ENCODE data around the gene TFF2. TPM values are rescaled to one million over a fixed set of nuclear protein-coding genes. Genes with fewer than 3 reads are reported as not detected.

Gene TFF2
- total RNA-seq, 2 donors from 2014 or later: not detected

DNA sequence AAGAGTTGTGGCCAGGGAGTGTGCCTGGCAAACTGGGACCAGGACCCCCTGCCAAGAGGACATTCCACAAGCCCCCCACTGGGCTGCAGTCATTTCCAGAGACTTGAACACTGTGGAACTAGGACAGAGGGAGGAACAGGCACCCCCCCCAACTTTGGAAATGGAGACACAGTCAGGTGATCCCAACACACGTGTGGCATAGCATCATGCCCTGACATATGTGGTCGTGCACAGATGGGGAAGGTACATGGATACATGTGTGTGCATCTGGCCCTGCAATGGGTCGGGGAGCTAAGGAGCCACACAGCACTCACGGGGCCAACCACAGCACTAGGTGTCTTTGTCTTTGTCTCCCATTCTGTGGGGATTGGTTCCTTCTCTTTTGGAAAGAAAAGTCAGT lies 28.9 kb downstream of the TFF2 start:
- Mint-ChIP-seq H3K36me3 (no peaks in the 10 kb centered on the region), H3K4me1 (ENCODE audit: low read depth in 2 of 2) (peaks cover 7% of the 10 kb centered on the region in 2 donors), H3K9me3 (no peaks in the 10 kb centered on the region), H3K27me3 (peaks cover 30 to 32% of the 10 kb centered on the region in 2 donors), H3K4me3 (no peak overlapping the region), H3K27ac (no peak overlapping the region)
- ATAC-seq: no peak
- no peak for DNase-seq (ENCODE audit: low spot score)

- DNase-seq (ENCODE audit: low spot score): no peak
- no peak overlapping the region for H3K27ac Mint-ChIP-seq
- no peak overlapping the region for H3K4me3 Mint-ChIP-seq
- no peaks in the 10 kb centered on the region for H3K36me3 Mint-ChIP-seq
- no peaks in the 10 kb centered on the region for H3K9me3 Mint-ChIP-seq
- no peak for ATAC-seq
- peaks cover 7% of the 10 kb centered on the region in 2 donors for H3K4me1 Mint-ChIP-seq (ENCODE audit: low read depth in 2 of 2)
- H3K27me3 Mint-ChIP-seq: peaks cover 25 to 29% of the 10 kb centered on the region in 2 donors
Observed at GRCh38 chr21:42321231-42321630, 29.6 kb downstream of the TFF2 start.

- Mint-ChIP-seq H3K27ac (no peak overlapping the region), H3K4me3 (no peak overlapping the region)
- DNase-seq (ENCODE audit: low spot score): no peak
Observed at GRCh38 chr21:42320791-42321190, 30.0 kb downstream of the TFF2 start.

GRCh38 chr21:42319851-42320572 lies 30.8 kb downstream of the TFF2 start:
- peak in 1 of 2 donors; percentile 43 for ATAC-seq
- no peaks in the 10 kb centered on the region for H3K36me3 Mint-ChIP-seq
- H3K27me3 Mint-ChIP-seq: peaks cover 13 to 21% of the 10 kb centered on the region in 2 donors
- peaks cover 7% of the 10 kb centered on the region in 2 donors for H3K4me1 Mint-ChIP-seq (ENCODE audit: low read depth in 2 of 2)
- no peak overlapping the region for H3K4me3 Mint-ChIP-seq
- no peaks in the 10 kb centered on the region for H3K9me3 Mint-ChIP-seq
- H3K27ac Mint-ChIP-seq: no peak overlapping the region
- DNase-seq (ENCODE audit: low spot score): no peak

More at GRCh38 chr21:42320791-42321190, 30.0 kb downstream of the TFF2 start:
- H3K4me1 Mint-ChIP-seq (ENCODE audit: low read depth in 2 of 2): peaks cover 7% of the 10 kb centered on the region in 2 donors
- H3K27me3 Mint-ChIP-seq: peaks cover 21 to 29% of the 10 kb centered on the region in 2 donors
- no peak for ATAC-seq
- no peaks in the 10 kb centered on the region for H3K36me3 Mint-ChIP-seq
- no peaks in the 10 kb centered on the region for H3K9me3 Mint-ChIP-seq

DNA sequence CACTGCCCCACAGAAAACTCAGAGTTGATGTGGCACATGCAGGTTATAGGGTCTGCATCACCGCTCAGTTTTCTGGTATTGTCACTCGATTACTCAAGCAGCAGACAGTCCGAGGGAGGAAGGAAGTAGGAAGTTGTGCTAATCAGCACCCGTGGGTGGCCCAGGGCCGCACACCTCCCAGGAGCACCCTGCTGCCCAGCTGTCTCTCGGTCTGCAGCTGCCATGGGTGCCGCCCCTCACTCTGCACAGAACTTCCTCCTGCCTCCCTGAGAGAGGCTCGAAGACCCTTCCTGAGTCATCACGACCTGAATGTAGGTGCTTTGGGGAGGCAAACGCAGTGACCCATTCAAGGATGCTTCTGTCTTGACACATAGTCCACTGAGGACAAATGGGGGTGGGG lies 31.4 kb downstream of the TFF2 start:
- no peak overlapping the region for H3K27ac Mint-ChIP-seq
- H3K36me3 Mint-ChIP-seq: no peaks in the 10 kb centered on the region
- H3K9me3 Mint-ChIP-seq: no peaks in the 10 kb centered on the region
- DNase-seq (ENCODE audit: low spot score): no peak
- peak; percentile 67 to 75 for ATAC-seq
- H3K4me1 Mint-ChIP-seq (ENCODE audit: low read depth in 2 of 2): peaks cover 7% of the 10 kb centered on the region in 2 donors
- peak overlapping the region; percentile 34 for H3K4me3 Mint-ChIP-seq
- H3K27me3 Mint-ChIP-seq: peaks cover 9 to 17% of the 10 kb centered on the region in 2 donors

GRCh38 chr21:42317826-42318746 lies 32.7 kb downstream of the TFF2 start:
- no peak for ATAC-seq
- DNase-seq (ENCODE audit: low spot score): no peak
- Mint-ChIP-seq H3K4me1 (ENCODE audit: low read depth in 2 of 2) (peaks cover 7% of the 10 kb centered on the region in 2 donors), H3K36me3 (no peaks in the 10 kb centered on the region), H3K27ac (no peak overlapping the region), H3K27me3 (peaks cover 4 to 7% of the 10 kb centered on the region in 2 donors), H3K4me3 (no peak overlapping the region), H3K9me3 (no peaks in the 10 kb centered on the region)

- Mint-ChIP-seq H3K4me1 (ENCODE audit: low read depth in 2 of 2) (peaks cover 7% of the 10 kb centered on the region in 2 donors), H3K27me3 (peaks cover 0 to 7% of the 10 kb centered on the region in 2 donors), H3K4me3 (no peak overlapping the region), H3K27ac (no peak overlapping the region), H3K9me3 (no peaks in the 10 kb centered on the region), H3K36me3 (no peaks in the 10 kb centered on the region)
- ATAC-seq: no peak
- DNase-seq (ENCODE audit: low spot score): no peak
Observed at GRCh38 chr21:42317341-42317741, 33.5 kb downstream of the TFF2 start.

DNA sequence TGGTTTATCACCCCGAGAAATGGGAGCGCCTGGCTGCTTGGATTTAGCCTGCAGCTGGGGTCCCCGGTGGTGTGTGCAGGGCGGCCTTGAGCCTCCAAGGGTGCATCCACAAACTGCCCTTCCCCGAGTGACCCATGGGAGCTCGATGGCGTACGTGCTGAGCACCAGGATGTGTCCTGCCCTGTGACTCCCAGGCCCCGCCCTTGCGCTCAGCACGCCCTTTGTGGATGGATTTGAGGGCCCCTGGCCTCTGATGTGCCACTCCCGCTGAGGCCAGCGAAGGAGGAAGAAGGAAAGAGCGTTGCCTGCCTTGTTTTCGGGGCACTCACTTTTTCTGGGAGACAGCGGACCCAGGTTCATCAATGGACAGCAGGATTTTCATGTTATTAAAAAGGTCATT lies 33.9 kb downstream of the TFF2 start:
- DNase-seq (ENCODE audit: low spot score) (no peak), ATAC-seq (no peak)
- H3K27me3 Mint-ChIP-seq: peaks cover 0 to 6% of the 10 kb centered on the region in 2 donors

DNA sequence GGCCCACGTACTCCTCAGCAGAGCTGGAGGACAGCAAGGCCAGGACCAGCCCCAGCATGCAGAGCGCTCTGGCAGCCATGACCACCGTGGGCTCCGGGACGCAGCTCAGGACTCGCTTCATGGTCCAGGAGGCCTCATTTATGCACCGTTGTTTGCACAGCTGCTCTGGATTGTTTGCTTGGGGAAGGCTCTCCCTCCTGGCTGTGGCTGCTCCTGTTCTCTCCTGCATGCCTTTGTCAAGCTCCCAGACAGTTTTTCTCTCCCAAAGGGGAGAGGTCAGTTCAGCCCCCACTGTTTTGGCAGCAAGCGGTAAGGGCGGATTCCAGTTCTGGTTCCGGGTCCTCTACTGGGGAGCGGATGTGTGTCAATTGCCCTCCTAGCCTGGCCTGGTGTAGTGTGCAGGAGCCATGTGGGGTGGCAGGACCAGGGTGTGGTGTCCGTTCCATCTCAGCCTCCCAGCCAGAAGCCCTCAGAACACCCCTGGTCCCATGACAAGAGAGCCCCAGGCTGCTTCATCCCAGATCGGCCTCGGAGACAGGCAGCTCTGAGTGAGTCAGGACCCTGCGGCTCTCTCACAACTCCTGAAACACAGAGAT lies 35.4 kb downstream of the TFF2 start, which contains the start of gene TFF3:
TSS of gene TFF3 (minus strand) at position 114 of the 596 bp plus-strand sequence. CDS start at position 79, 35 bp downstream.
- ATAC-seq: no peak
- Mint-ChIP-seq H3K4me1 (ENCODE audit: low read depth in 2 of 2) (peaks cover 7% of the 10 kb centered on the region in 2 donors), H3K27ac (no peak within 1 kb of the TSS), H3K4me3 (no peak within 1 kb of the TSS), H3K36me3 (no peaks in the 10 kb centered on the region), H3K9me3 (no peaks in the 10 kb centered on the region), H3K27me3 (peaks cover 0 to 1% of the 10 kb centered on the region in 2 donors)
- peak; percentile 56 for DNase-seq (ENCODE audit: low spot score)

More for the DNA sequence above, 33.9 kb downstream of the TFF2 start:
- no peak overlapping the region for H3K27ac Mint-ChIP-seq
- no peak overlapping the region for H3K4me3 Mint-ChIP-seq
- H3K36me3 Mint-ChIP-seq: no peaks in the 10 kb centered on the region
- H3K9me3 Mint-ChIP-seq: no peaks in the 10 kb centered on the region
- peaks cover 7% of the 10 kb centered on the region in 2 donors for H3K4me1 Mint-ChIP-seq (ENCODE audit: low read depth in 2 of 2)

DNA sequence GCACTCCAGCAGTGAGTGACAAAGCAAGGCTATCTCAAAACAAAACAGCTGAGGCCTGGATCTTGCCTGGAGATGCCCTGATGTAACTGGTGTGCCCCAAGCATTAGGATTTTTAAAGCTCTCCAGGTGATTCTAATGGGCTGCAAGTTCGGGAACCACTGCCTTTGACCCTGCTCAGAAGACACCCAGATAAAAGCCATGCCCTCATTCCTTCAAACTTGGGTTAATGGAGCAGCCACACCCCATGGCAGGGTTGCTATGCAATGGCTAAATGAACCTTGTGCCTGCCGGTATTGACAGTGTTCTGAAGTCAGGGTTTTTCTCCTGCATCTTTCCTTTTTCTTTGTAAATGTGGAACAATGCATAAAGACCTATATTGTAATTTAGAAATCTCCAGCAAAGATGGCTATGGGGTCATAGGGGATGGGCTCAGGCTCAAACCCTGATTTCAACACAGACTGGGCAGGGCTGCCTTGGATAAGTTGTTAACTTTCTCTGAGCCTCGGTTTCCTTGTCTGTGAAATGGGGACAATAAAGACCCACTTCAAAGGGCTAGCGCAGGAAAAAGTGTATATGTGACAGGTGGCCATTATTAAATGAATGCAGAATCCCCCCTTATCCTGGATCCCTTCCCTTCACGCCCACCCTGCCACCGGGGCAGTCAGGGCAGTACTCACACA lies 36.0 kb downstream of the TFF2 start:
- H3K27me3 Mint-ChIP-seq: peaks cover 0 to 4% of the 10 kb centered on the region in 2 donors
- no peaks in the 10 kb centered on the region for H3K9me3 Mint-ChIP-seq
- no peaks in the 10 kb centered on the region for H3K36me3 Mint-ChIP-seq
- peaks cover 6 to 7% of the 10 kb centered on the region in 2 donors for H3K4me1 Mint-ChIP-seq (ENCODE audit: low read depth in 2 of 2)
- DNase-seq (ENCODE audit: low spot score) (no peak), ATAC-seq (no peak)
- no peak overlapping the region for H3K27ac Mint-ChIP-seq
- no peak overlapping the region for H3K4me3 Mint-ChIP-seq

DNA sequence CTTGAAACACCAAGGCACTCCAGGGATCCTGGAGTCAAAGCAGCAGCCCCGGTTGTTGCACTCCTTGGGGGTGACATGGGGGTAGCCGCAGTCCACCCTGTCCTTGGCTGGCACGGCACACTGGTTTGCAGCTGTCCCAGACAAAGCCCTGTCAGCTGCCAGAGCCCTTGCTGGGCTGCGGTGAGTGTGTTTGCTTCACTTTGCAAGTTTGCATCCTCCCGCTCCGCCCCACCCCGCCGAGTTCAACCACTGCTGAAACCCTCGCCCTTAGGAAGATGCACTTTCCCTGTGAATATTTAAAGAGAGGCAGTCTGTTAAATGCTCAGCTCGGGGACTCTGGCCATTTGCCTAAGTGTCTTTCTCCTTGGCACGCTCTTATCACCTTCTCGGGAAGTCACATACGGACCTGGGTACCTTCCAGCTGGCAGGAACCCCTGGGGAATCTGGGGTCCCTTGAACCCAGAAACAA lies 37.3 kb downstream of the TFF2 start:
- DNase-seq (ENCODE audit: low spot score) (peak; percentile 44), ATAC-seq (no peak)
- H3K4me1 Mint-ChIP-seq (ENCODE audit: low read depth in 2 of 2): no peaks in the 10 kb centered on the region
- peaks cover 0 to 4% of the 10 kb centered on the region in 2 donors for H3K27me3 Mint-ChIP-seq
- no peak overlapping the region for H3K27ac Mint-ChIP-seq
- no peak overlapping the region for H3K4me3 Mint-ChIP-seq
- no peaks in the 10 kb centered on the region for H3K36me3 Mint-ChIP-seq
- no peaks in the 10 kb centered on the region for H3K9me3 Mint-ChIP-seq

DNA sequence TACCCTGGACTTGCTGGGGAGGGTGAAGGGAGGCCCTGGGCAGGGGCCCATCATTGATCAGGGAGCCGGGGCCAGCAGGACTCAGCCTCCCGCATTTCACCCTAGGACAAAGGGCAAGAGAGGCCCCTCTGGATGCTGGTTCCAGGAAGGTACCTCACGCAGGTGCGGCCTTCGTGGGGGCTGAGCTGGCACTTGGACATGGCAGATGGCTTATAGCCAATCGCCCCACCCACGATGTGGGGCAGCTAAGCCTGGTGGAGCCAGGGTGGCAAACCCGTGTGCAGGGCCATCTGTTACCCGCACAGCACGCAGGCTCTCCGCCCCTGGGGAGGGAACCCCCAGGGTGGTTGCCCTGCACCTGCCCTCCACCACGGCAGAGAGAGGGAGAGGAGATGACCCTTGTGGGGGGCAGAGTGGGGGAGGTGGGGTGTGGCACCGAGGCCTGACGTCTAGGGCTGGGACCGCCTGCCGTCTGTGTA lies 38.1 kb downstream of the TFF2 start:
- Mint-ChIP-seq H3K4me1 (ENCODE audit: low read depth in 2 of 2) (no peaks in the 10 kb centered on the region), H3K9me3 (no peaks in the 10 kb centered on the region), H3K4me3 (no peak overlapping the region)

More for the DNA sequence above, 38.1 kb downstream of the TFF2 start:
- ATAC-seq (no peak), DNase-seq (ENCODE audit: low spot score) (peak; percentile 38)
- Mint-ChIP-seq H3K36me3 (no peaks in the 10 kb centered on the region), H3K27me3 (peaks cover 0 to 7% of the 10 kb centered on the region in 2 donors), H3K27ac (no peak overlapping the region)

Measured in natural killer cell treated with Interleukin-12 subunit alpha and Interleukin-12 subunit beta and Interleukin-15 and Interleukin-18, amount 100 ng/mL, for 72 hours (primary cell).